Ovary (tissue), 9 donors: ENCODE results near the gene RMI2. TPM values are rescaled to one million over a fixed set of nuclear protein-coding genes. Genes with fewer than 3 reads are reported as not detected.

ENCODE experiments used
- DNase-seq, 5 donors: peaks; one replicate each; pipeline ENCODE4 v3.0.0-alpha.2; 2019 to 2020
- H3K27ac ChIP-seq, 2 donors: fragments of 200-600 bp; one replicate each; pipeline versions ENCODE4 v1.5.1 to v1.8.0; 2019 to 2022
- H3K27me3 ChIP-seq: fragments of 200-600 bp; one replicate; pipeline ENCODE4 v1.8.0; 2022
- H3K36me3 ChIP-seq: fragments of 200-600 bp; sonication (generic); one replicate; pipeline ENCODE4 v1.5.1; 2019
- H3K4me1 ChIP-seq: one replicate; pipeline ENCODE4 v1.8.1; 2013; ENCODE audit warnings: mild to moderate bottlenecking, moderate library complexity; ENCODE audit not compliant: insufficient read depth
- H3K4me3 ChIP-seq: fragments of 200-600 bp; sonication (generic); one replicate; pipeline ENCODE4 v1.5.1; 2017
- H3K9me3 ChIP-seq, 2 donors: fragments of 200-600 bp in 1 of 2; sonication (generic) in 1 of 2; one replicate each; pipeline versions ENCODE4 v1.5.1 to v1.8.1; 2013 to 2019; ENCODE audit warnings: mild to moderate bottlenecking in 1 of 2, moderate library complexity in 1 of 2
- EP300 ChIP-seq: sonication (generic); formaldehyde crosslinking; IDR thresholded peaks from one replicate; pipeline ENCODE4 v1.6.1; 2017; ENCODE audit warnings: antibody characterized with exemption
- POLR2A ChIP-seq: fragments of 450-650 bp; IDR thresholded peaks from one replicate; pipeline ENCODE4 v1.6.1; 2017; ENCODE audit warnings: antibody characterized with exemption, mild to moderate bottlenecking, moderate library complexity
- WGBS, 3 donors: extraction: QIAGEN DNeasy Blood & Tissue Kit in 1 of 3; methylation state at CpG; one replicate each; pipeline versions ENCODE4 v1.1.5 to v1.1.7; 2013 to 2017; 5-methylcytosine and 5-hydroxymethylcytosine counted together
- intact Hi-C, 4 donors: fragments of 100-400 bp; cut with DNase I; formaldehyde crosslinking; loops; one replicate each; pipeline versions ENCODE4 v1.11.0 to v1.15.1; 2022 to 2023
- polyA plus RNA-seq, 2 donors: library from polyadenylated mRNA; stranded (reverse); fragments of 200-250 nt in 1 of 2; fragments of 350-450 nt in 1 of 2; fragmentation: Illumina TruSeq in 1 of 2; extraction: RNeasy Lipid Tissue Mini Kit (QIAGEN cat#74804) in 1 of 2; gene quantifications; one replicate each; pipeline ENCODE4 v1.2.3, GENCODE V29; 2013 to 2014
- total RNA-seq, 7 donors: library from RNA; depleted of rRNA in 2 of 7; stranded (reverse); fragments of >200 nt in 2 of 7; fragmentation: NEBNext Ultra II Directional in 3 of 7; extraction: Animal tissue kit (Norgen Biotek cat#: 25700) in 3 of 7; gene quantifications; one replicate each; pipeline versions ENCODE4 v1.1.0 to v1.2.4, GENCODE V29; 2016 to 2023
- TF ChIP-seq, protein P1 (sequence below), 3 donors: fragments of 450-650 bp in 2 of 3; fragments of 200-600 bp in 1 of 3; IDR thresholded peaks; one replicate each; pipeline versions ENCODE4 v1.5.1 to v1.8.0; 2016 to 2022; ENCODE audit warnings: antibody characterized with exemption in 3 of 3, mild to moderate bottlenecking in 1 of 3
- donor health status: DM: no; HTN: no; CAD: no; lungs with moderate emphysema.
- donor health status: DM: no; HTN: no; CAD: no.
- donor health status: Bipolar disorder and iron deficiency.
- donor health status: DM: yes; HTN: yes; CAD: no.
- donor health status: DM: no; HTN: no; CAD: no.
- donor health status: DM: yes; HTN: yes; CAD: no.

RMI2 gene
- total and polyA plus RNA-seq, 9 donors: 1.6 to 6.7 (median 3.2) TPM

DNA sequence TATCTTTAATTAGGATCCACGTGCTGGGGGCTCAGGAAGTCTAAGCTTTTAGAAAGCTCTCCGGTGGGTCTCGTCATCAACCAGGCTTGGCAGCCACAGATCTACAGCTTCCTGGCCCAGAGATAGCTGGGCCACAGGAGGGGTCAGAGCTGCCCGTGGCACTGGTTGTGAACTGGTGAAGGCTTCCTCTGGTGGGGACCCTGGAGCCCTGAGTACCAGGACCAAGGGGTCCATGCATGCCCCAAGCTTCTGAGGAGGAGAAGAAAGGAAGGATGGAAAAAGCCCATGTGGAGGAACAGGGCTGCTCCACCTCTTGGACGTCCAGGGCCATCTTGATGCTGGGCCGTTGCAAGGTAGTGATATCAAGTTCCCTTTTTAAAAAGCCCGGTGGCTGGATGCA, 13.3 kb downstream of the RMI2 start:
- Histone ChIP-seq H3K27ac (no peak overlapping the region), H3K4me3 (no peak overlapping the region), H3K27me3 (no peaks in the 10 kb centered on the region), H3K36me3 (no peaks in the 10 kb centered on the region), H3K4me1 (peaks cover 21% of the 10 kb centered on the region), H3K9me3 (no peaks in the 10 kb centered on the region)
- DNase-seq: no peak
- TF ChIP-seq EP300 (no peak), POLR2A (no peak)
- TF ChIP-seq, protein P1, sequence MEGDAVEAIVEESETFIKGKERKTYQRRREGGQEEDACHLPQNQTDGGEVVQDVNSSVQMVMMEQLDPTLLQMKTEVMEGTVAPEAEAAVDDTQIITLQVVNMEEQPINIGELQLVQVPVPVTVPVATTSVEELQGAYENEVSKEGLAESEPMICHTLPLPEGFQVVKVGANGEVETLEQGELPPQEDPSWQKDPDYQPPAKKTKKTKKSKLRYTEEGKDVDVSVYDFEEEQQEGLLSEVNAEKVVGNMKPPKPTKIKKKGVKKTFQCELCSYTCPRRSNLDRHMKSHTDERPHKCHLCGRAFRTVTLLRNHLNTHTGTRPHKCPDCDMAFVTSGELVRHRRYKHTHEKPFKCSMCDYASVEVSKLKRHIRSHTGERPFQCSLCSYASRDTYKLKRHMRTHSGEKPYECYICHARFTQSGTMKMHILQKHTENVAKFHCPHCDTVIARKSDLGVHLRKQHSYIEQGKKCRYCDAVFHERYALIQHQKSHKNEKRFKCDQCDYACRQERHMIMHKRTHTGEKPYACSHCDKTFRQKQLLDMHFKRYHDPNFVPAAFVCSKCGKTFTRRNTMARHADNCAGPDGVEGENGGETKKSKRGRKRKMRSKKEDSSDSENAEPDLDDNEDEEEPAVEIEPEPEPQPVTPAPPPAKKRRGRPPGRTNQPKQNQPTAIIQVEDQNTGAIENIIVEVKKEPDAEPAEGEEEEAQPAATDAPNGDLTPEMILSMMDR (IDR thresholded peaks at IDR 0.05): no peak
- intact Hi-C loops: loop anchor here (5.0 to 10.0 kb wide), 4 partner anchors 101 to 394 kb away; partner anchors contain the start of gene SOCS1 (in 1 of the 4)
- 91 to 94% (median 92%) methylated on average over 7 of the region's 7 CpGs for WGBS, 3 donors

- Histone ChIP-seq H3K4me1 (peaks cover 20% of the 10 kb centered on the region), H3K36me3 (no peaks in the 10 kb centered on the region), H3K27ac (no peak overlapping the region), H3K27me3 (no peaks in the 10 kb centered on the region), H3K9me3 (no peaks in the 10 kb centered on the region), H3K4me3 (no peak overlapping the region)
- 64 to 71% (median 69%) methylated on average over 5 of the region's 5 CpGs for WGBS, 3 donors
- TF ChIP-seq POLR2A: no peak
- no peak for TF ChIP-seq EP300
- TF ChIP-seq, protein P1 (IDR thresholded peaks at IDR 0.05): no peak
- intact Hi-C loops: loop anchor here (5.0 to 10.0 kb wide), 4 partner anchors 102 to 395 kb away; partner anchors contain the start of gene SOCS1 (in 1 of the 4)
- no peak for DNase-seq
These were observed 14.1 kb downstream of the RMI2 start for GRCh38 chr16:11359370-11359769.

DNA sequence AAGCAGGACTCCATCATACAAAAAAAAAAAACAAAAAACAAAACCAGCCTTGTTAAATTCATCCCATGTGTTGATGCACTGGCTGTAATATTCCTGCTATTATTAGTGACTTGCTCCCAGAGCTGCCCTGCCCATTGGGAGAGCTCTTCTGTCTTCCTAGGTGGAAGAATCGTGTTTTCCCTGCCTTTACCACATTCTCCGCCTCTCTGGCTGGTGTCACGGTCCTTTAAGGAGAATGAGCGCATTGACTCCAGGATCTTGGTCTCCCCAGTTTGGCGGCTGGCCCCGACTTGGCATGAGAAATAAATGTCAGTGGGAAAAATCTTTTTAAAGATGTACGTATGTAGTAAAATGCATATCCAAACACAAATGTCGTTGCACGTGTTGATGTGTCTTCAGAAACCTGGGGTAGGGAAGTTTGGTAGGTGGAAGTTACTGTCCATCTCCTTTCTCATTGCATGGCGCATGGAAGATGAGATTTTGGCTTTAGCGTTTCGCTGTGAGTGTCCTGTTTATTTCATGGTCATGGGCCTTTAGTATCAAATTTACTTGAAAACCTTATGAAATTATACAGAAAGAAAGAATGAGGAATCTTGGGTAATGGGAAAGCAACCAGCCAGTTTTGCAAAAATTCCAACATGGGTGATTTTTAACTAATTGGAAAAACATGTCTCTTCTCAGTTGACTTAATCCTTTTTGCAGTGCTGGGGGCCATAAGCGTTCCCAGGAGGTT, 15.5 kb downstream of the RMI2 start:
- H3K4me3 ChIP-seq: no peak overlapping the region
- TF ChIP-seq POLR2A (no peak), EP300 (no peak)
- TF ChIP-seq, protein P1 (IDR thresholded peaks at IDR 0.05): no peak
- WGBS, 3 donors: 80 to 88% (median 88%) methylated on average over 13 of the region's 13 CpGs
- intact Hi-C loops: loop anchor here in 1 of 4 donors (5.0 kb wide), 1 partner anchor 389 kb away; no protein-coding TSS in a partner anchor
- no peaks in the 10 kb centered on the region for H3K9me3 ChIP-seq
- DNase-seq: no peak
- H3K4me1 ChIP-seq: peaks cover 12% of the 10 kb centered on the region
- no peaks in the 10 kb centered on the region for H3K36me3 ChIP-seq
- no peaks in the 10 kb centered on the region for H3K27me3 ChIP-seq
- H3K27ac ChIP-seq: peak overlapping the region in 1 of 2 donors; percentile 28

DNA sequence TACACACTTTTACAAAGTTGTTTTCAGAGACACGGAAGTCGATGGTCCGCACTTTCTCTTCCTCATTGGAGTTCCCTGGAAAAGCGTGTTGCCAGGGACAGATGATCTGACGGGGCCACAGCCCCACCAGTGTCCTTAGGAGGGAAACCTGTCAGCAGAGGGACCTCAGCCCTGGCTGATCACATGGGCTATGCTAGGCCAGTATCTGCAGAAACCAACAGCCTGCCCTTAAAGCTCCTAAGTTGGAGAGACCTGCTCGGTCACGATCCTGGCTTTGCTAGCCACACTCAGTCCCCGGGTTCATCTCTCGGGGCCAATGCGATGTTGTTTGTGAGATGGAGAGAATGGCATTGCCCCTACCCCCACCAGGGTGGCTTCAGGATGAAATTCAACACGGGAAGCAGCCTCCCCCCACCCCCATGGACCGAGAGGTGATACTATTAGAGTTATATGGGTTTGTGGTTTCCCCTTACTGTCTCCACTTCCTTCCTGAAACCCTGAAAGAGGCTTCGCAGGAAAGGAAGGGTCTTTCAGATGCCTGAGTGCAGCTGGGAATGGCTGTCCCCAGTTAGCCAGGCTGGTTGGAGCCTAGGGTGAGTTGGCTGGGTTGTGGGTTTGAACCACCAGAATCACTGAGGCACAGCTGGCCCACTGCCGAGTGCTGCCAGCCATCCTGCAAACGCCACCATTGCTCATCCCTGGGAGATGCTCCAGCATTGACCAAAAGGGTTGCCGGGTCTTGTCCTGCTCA, 16.6 kb downstream of the RMI2 start:
- intact Hi-C loops: loop anchor here in 1 of 4 donors (5.0 kb wide), 1 partner anchor 390 kb away; no protein-coding TSS in a partner anchor
- peak overlapping the region in 1 of 2 donors; percentile 28 for H3K27ac ChIP-seq

More for the DNA sequence above, 16.6 kb downstream of the RMI2 start:
- H3K4me3 ChIP-seq: no peak overlapping the region
- H3K27me3 ChIP-seq: no peaks in the 10 kb centered on the region
- TF ChIP-seq, protein P1 (IDR thresholded peaks at IDR 0.05): no peak
- no peak for TF ChIP-seq POLR2A
- TF ChIP-seq EP300: no peak
- H3K9me3 ChIP-seq: no peaks in the 10 kb centered on the region
- no peak for DNase-seq
- peaks cover 11% of the 10 kb centered on the region for H3K4me1 ChIP-seq
- no peaks in the 10 kb centered on the region for H3K36me3 ChIP-seq
- 81 to 82% (median 81%) methylated on average over 16 of the region's 16 CpGs for WGBS, 3 donors
